Astrocyte (in vitro differentiated cells and primary cell): ENCODE data around the gene EGLN1.

ENCODE experiments used
- CTCF ChIP-seq: IDR thresholded peaks from 2 replicates; pipeline ENCODE4 v1.5.1; 2011; ENCODE audit warnings: low read depth, mild to moderate bottlenecking, inconsistent platforms, low read length, moderate library complexity; ENCODE audit not compliant: insufficient read depth
- EZH2 ChIP-seq: IDR thresholded peaks from 2 replicates; pipeline ENCODE4 v1.6.1; 2012; ENCODE audit warnings: mild to moderate bottlenecking, low read length, inconsistent platforms; ENCODE audit not compliant: insufficient read depth

- TF ChIP-seq EZH2 (no peak), CTCF (no peak)
Observed at GRCh38 chr1:231385416-231385748, 36.7 kb downstream of the EGLN1 start.
